NB4 (cell line): ENCODE results near the gene KIF27.
"Not testable (repeated sequence)": the region's sequence is repeated elsewhere in the genome, so short reads cannot be mapped to it uniquely, and the experiment has no call there.

Source experiments
- POLR2A ChIP-seq: IDR thresholded peaks from 2 replicates; pipeline ENCODE4 v1.6.1; 2011; ENCODE audit warnings: mild to moderate bottlenecking; ENCODE audit not compliant: insufficient read length; ENCODE audit errors: extremely low read depth
- TF ChIP-seq, protein P1 (sequence below): IDR thresholded peaks from one replicate; pipeline ENCODE4 v1.5.1; 2012; ENCODE audit warnings: low read depth, low read length

GRCh38 chr9:83900615-83901014, 20.6 kb downstream of the KIF27 start:
- TF ChIP-seq POLR2A, result not testable (repeated sequence)
- TF ChIP-seq, protein P1, sequence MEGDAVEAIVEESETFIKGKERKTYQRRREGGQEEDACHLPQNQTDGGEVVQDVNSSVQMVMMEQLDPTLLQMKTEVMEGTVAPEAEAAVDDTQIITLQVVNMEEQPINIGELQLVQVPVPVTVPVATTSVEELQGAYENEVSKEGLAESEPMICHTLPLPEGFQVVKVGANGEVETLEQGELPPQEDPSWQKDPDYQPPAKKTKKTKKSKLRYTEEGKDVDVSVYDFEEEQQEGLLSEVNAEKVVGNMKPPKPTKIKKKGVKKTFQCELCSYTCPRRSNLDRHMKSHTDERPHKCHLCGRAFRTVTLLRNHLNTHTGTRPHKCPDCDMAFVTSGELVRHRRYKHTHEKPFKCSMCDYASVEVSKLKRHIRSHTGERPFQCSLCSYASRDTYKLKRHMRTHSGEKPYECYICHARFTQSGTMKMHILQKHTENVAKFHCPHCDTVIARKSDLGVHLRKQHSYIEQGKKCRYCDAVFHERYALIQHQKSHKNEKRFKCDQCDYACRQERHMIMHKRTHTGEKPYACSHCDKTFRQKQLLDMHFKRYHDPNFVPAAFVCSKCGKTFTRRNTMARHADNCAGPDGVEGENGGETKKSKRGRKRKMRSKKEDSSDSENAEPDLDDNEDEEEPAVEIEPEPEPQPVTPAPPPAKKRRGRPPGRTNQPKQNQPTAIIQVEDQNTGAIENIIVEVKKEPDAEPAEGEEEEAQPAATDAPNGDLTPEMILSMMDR, result not testable (repeated sequence)
